ENCODE data around the gene TMEM273.
A peak's percentile ranks its signal among the peaks of the same experiment; 100 is the strongest.

TMEM273 gene

GRCh38 chr10:49157229-49157628 is 31.0 kb downstream of the TMEM273 start:
- TF ChIP-seq GATA2 (IDR thresholded peaks at IDR 0.05; ENCODE audit: low read depth, low read length): no peak
- TF ChIP-seq GATA3 (IDR thresholded peaks at IDR 0.05; ENCODE audit: low read depth, low read length): no peak

- TF ChIP-seq GATA3 (IDR thresholded peaks at IDR 0.05; ENCODE audit: low read depth, low read length): no peak
- TF ChIP-seq GATA2 (IDR thresholded peaks at IDR 0.05; ENCODE audit: low read depth, low read length): no peak
These were observed 33.5 kb downstream of the TMEM273 start for GRCh38 chr10:49154641-49155040.

- TF ChIP-seq GATA3 (IDR thresholded peaks at IDR 0.05; ENCODE audit: low read depth, low read length) (no peak), GATA2 (IDR thresholded peaks at IDR 0.05; ENCODE audit: low read depth, low read length) (no peak)
These were observed 34.2 kb downstream of the TMEM273 start for GRCh38 chr10:49153971-49154370.

GRCh38 chr10:49153115-49153514 is 35.1 kb downstream of the TMEM273 start:
- TF ChIP-seq GATA3 (IDR thresholded peaks at IDR 0.05; ENCODE audit: low read depth, low read length) (no peak), GATA2 (IDR thresholded peaks at IDR 0.05; ENCODE audit: low read depth, low read length) (no peak)

GRCh38 chr10:49152663-49153062 is 35.5 kb downstream of the TMEM273 start:
- TF ChIP-seq GATA2 (IDR thresholded peaks at IDR 0.05; ENCODE audit: low read depth, low read length) (no peak), GATA3 (IDR thresholded peaks at IDR 0.05; ENCODE audit: low read depth, low read length) (no peak)

- TF ChIP-seq GATA2 (IDR thresholded peaks at IDR 0.05; ENCODE audit: low read depth, low read length): no peak
- no peak for TF ChIP-seq GATA3 (IDR thresholded peaks at IDR 0.05; ENCODE audit: low read depth, low read length)
These were observed 36.2 kb downstream of the TMEM273 start for GRCh38 chr10:49152037-49152436.

GRCh38 chr10:49151481-49151880 is 36.7 kb downstream of the TMEM273 start:
- TF ChIP-seq GATA3 (IDR thresholded peaks at IDR 0.05; ENCODE audit: low read depth, low read length) (no peak; the same call in 1 of the 2 replicates), GATA2 (IDR thresholded peaks at IDR 0.05; ENCODE audit: low read depth, low read length) (no peak)

GRCh38 chr10:49151025-49151445 is 37.2 kb downstream of the TMEM273 start:
- TF ChIP-seq GATA2 (IDR thresholded peaks at IDR 0.05; ENCODE audit: low read depth, low read length) (peak; percentile 89), GATA3 (IDR thresholded peaks at IDR 0.05; ENCODE audit: low read depth, low read length) (peak; percentile 86)

- TF ChIP-seq GATA3 (IDR thresholded peaks at IDR 0.05; ENCODE audit: low read depth, low read length) (no peak), GATA2 (IDR thresholded peaks at IDR 0.05; ENCODE audit: low read depth, low read length) (no peak)
These were observed 37.8 kb downstream of the TMEM273 start for GRCh38 chr10:49150426-49150825.

GRCh38 chr10:49149881-49150280 is 38.3 kb downstream of the TMEM273 start:
- TF ChIP-seq GATA2 (IDR thresholded peaks at IDR 0.05; ENCODE audit: low read depth, low read length) (no peak), GATA3 (IDR thresholded peaks at IDR 0.05; ENCODE audit: low read depth, low read length) (no peak)

- TF ChIP-seq GATA3 (IDR thresholded peaks at IDR 0.05; ENCODE audit: low read depth, low read length) (no peak), GATA2 (IDR thresholded peaks at IDR 0.05; ENCODE audit: low read depth, low read length) (no peak)
These were observed 44.0 kb downstream of the TMEM273 start for GRCh38 chr10:49144058-49144720.

GRCh38 chr10:49143249-49143648 is 44.9 kb downstream of the TMEM273 start:
- no peak for TF ChIP-seq GATA2 (IDR thresholded peaks at IDR 0.05; ENCODE audit: low read depth, low read length)
- no peak for TF ChIP-seq GATA3 (IDR thresholded peaks at IDR 0.05; ENCODE audit: low read depth, low read length)

- no peak for TF ChIP-seq GATA2 (IDR thresholded peaks at IDR 0.05; ENCODE audit: low read depth, low read length)
- no peak for TF ChIP-seq GATA3 (IDR thresholded peaks at IDR 0.05; ENCODE audit: low read depth, low read length)
These were observed 46.5 kb downstream of the TMEM273 start for GRCh38 chr10:49141541-49142332.

GRCh38 chr10:49140304-49141177 is 47.6 kb downstream of the TMEM273 start:
- TF ChIP-seq GATA2 (IDR thresholded peaks at IDR 0.05; ENCODE audit: low read depth, low read length) (no peak), GATA3 (IDR thresholded peaks at IDR 0.05; ENCODE audit: low read depth, low read length) (no peak)

All from SH-SY5Y (cell line).